K562 (cell line): ENCODE measurements around the gene CBX8. TPM values are rescaled to one million over a fixed set of nuclear protein-coding genes. Genes with fewer than 3 reads are reported as not detected.
A peak's percentile ranks its signal among the peaks of the same experiment; 100 is the strongest.

Experiments used
- E2F3 ChIP-seq: fragments of 250-450 bp; sonication (Bioruptor Pico); IDR thresholded peaks from 2 replicates; pipeline ENCODE4 v1.4.0; 2020; ENCODE audit warnings: mild to moderate bottlenecking
- ELK1 ChIP-seq: sonication (generic); formaldehyde crosslinking; IDR thresholded peaks from 2 replicates; pipeline ENCODE4 v1.8.1; 2022; ENCODE audit warnings: missing genetic modification reagents
- REST ChIP-seq, 2 experiments: fragments of 450-650 bp; formaldehyde crosslinking in 1 of 2; IDR thresholded peaks; 2 replicates each; pipeline versions ENCODE4 v1.4.0 to v1.6.1; 2014 to 2020; ENCODE audit warnings: mild to moderate bottlenecking in 2 of 2, borderline replicate concordance in 1 of 2, low read depth in 1 of 2
- SIN3A ChIP-seq, 2 experiments: fragments of 150-350 bp in 1 of 2; IDR thresholded peaks; 2 replicates each; pipeline ENCODE4 v1.6.1; 2011 to 2016; ENCODE audit warnings: borderline replicate concordance in 2 of 2, low read depth in 2 of 2, low read length in 2 of 2, mild to moderate bottlenecking in 2 of 2, moderate library complexity in 2 of 2; ENCODE audit not compliant: control insufficient read depth in 1 of 2
- YY1 ChIP-seq, 3 experiments: IDR thresholded peaks; 2 replicates each; pipeline ENCODE4 v1.6.1; 2011; ENCODE audit warnings: low read length in 2 of 3, mild to moderate bottlenecking in 2 of 3, moderate library complexity in 2 of 3, borderline replicate concordance in 1 of 3, control low read depth in 1 of 3, low read depth in 1 of 3; ENCODE audit not compliant: insufficient read depth in 3 of 3, insufficient replicate concordance in 2 of 3, control insufficient read depth in 1 of 3, insufficient read length in 1 of 3; ENCODE audit errors: extremely low read depth in 1 of 3
- ZBTB34 ChIP-seq: fragments of 250-450 bp; sonication (Bioruptor Pico); IDR thresholded peaks from 2 replicates; pipeline ENCODE4 v1.8.0; 2021; ENCODE audit warnings: mild to moderate bottlenecking, moderate library complexity
- ZNF583 ChIP-seq: fragments of 250-450 bp; sonication (Bioruptor Pico); IDR thresholded peaks from 2 replicates; pipeline ENCODE4 v1.4.0; 2020
- polyA plus RNA-seq, 8 experiments: library from polyadenylated mRNA; depleted of rRNA in 4 of 8; stranded (reverse) in 5 of 8; unstranded in 3 of 8; fragments of >200 nt; fragmentation: Nextera tagmentation in 2 of 8; fragmentation: Illumina TruSeq in 1 of 8; extraction: Ambion mirVana in 2 of 8; extraction: Trizol in 1 of 8; gene quantifications; 2 replicates each; pipeline versions ENCODE4 v1.2.1 to v1.2.3, GENCODE V29; 2011 to 2014; ENCODE audit warnings: inconsistent platforms in 1 of 8, missing spikeins in 1 of 8
- total RNA-seq, 7 experiments: library from RNA; depleted of rRNA in 6 of 7; stranded (reverse); fragments of >200 nt in 6 of 7; fragmentation: Illumina TruSeq in 2 of 7; extraction: Trizol in 2 of 7; gene quantifications; 2 replicates each; pipeline versions ENCODE4 v1.2.1 to v1.2.3, GENCODE V29; 2011 to 2021; ENCODE audit warnings: low replicate concordance in 1 of 7
- TF ChIP-seq, protein P1 (sequence below): fragments of 250-450 bp; sonication (Bioruptor Pico); IDR thresholded peaks from 2 replicates; pipeline ENCODE4 v1.4.0; 2020; ENCODE audit warnings: mild to moderate bottlenecking, moderate library complexity
- TF ChIP-seq, protein P2 (sequence below): fragments of 450-650 bp; conservative IDR thresholded peaks from 2 replicates; pipeline ENCODE4 v1.6.1; 2016; ENCODE audit warnings: missing genetic modification characterization, low read depth, mild to moderate bottlenecking, control low read depth, missing compliant biosample characterization

CBX8 gene
- total and polyA plus RNA-seq, 9 of the 15 experiments (the other 6 are each of a cell fraction or from before 2014, with no cell fraction given): 0.08 to 11.9 (median 2.6) TPM

DNA sequence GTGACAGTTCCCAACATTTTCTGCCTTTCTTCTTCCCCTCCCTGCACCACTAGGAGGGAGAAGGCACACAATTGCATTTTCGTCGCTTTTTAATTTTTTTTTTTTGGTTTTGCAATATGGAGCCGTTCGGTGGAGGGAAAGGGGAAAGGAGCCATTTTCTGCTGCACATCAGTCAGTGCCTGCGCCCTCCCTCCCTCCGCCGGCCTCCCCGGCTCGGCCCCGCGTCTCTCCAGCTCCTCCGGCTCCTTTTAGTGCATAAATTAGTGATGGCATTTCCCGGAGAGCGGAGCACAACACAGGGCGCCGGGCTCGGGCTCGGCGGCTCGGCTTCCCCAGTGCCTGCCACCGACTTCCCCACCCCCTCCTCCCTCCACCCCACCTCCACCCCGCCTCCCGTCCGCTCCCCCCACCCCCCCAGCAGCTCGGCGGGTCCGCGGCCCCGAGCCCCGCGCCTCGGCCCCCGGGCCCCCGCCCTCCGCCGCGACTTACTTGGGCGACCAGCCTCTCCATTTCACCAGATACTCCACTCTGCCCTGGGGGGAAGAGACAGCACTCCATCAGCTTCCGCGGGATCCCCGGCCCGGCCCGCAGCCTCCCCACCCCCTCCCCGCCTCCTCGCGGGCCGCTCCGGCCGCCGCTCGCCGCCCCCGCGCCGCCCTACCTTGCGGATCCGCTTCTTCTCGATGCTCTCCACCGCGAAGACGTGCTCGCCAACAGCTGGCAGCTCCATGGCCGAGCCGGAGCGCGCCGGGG lies 41.8 kb upstream of the CBX8 start (continued):
- TF ChIP-seq, protein P1, sequence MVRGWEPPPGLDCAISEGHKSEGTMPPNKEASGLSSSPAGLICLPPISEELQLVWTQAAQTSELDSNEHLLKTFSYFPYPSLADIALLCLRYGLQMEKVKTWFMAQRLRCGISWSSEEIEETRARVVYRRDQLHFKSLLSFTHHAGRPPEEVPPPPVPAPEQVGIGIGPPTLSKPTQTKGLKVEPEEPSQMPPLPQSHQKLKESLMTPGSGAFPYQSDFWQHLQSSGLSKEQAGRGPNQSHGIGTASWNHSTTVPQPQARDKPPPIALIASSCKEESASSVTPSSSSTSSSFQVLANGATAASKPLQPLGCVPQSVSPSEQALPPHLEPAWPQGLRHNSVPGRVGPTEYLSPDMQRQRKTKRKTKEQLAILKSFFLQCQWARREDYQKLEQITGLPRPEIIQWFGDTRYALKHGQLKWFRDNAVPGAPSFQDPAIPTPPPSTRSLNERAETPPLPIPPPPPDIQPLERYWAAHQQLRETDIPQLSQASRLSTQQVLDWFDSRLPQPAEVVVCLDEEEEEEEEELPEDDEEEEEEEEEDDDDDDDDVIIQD (CRISPR knock-in tag): no peak
- TF ChIP-seq YY1 (IDR thresholded peaks at IDR 0.05; ENCODE audit: borderline replicate concordance in 1 of 3, control insufficient read depth in 1 of 3, extremely low read depth in 1 of 3, insufficient read depth in 3 of 3, insufficient read length in 1 of 3, insufficient replicate concordance in 2 of 3, low read depth in 1 of 3, low read length in 2 of 3): peak; percentile 13 to 88 (median 76)
- no peak for TF ChIP-seq ZBTB34 (CRISPR knock-in tag)
- TF ChIP-seq E2F3 (CRISPR knock-in tag): no peak
- TF ChIP-seq, protein P2, sequence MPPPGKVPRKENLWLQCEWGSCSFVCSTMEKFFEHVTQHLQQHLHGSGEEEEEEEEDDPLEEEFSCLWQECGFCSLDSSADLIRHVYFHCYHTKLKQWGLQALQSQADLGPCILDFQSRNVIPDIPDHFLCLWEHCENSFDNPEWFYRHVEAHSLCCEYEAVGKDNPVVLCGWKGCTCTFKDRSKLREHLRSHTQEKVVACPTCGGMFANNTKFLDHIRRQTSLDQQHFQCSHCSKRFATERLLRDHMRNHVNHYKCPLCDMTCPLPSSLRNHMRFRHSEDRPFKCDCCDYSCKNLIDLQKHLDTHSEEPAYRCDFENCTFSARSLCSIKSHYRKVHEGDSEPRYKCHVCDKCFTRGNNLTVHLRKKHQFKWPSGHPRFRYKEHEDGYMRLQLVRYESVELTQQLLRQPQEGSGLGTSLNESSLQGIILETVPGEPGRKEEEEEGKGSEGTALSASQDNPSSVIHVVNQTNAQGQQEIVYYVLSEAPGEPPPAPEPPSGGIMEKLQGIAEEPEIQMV (tag): no peak
- TF ChIP-seq SIN3A (IDR thresholded peaks at IDR 0.05; ENCODE audit: borderline replicate concordance in 2 of 2, control insufficient read depth in 1 of 2, low read depth in 2 of 2, low read length in 2 of 2): 0 out of 4 replicates have a peak, but pooled peaks of 1 of the 2 experiments have one; percentile 31
- TF ChIP-seq ELK1: no peak
- no peak for TF ChIP-seq ZNF583
- TF ChIP-seq REST (IDR thresholded peaks at IDR 0.05; ENCODE audit: borderline replicate concordance): no peak
- no peak for TF ChIP-seq REST (CRISPR knock-in tag; IDR thresholded peaks at IDR 0.05; ENCODE audit: low read depth)
